ENCODE results near the gene SMPD3.

The SMPD3 gene

DNA sequence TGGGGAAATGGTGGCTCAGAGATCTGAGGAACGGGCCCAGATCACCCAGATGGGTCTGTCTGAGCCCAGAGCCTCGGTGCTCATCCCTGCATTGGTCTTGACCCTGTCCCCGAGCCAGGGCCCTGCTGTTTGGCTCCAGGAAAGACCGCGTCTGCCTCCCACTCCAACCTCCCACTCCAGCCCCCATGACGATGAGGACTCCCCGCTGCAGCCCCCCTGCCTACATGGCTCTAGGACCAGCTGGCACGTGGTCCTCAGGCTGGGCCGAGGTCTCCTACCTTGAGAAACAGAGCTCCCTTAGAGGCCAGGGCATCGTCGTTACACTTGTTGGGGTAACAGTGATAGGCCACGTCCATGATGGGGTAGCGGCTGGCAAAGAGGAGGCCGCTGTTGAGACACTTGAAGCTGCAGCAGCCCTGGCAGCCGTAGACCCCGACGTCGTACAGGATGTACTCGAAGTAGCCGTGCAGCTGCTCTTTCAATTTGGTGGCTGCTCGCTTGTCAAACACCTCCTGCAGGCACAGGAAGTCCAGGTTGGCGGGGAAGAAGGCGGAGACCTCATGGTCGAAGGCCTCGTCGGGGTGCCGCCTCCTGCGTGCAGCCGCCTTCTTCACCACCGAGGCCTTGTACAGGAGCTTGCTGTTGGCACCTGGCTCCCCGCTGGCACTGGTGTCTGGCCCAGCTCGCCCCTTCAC lies 77.6 kb downstream of the SMPD3 start:
- DNase-seq (ENCODE audit: low spot score), result no peak

GRCh38 chr16:68369697-68370580 lies 78.4 kb downstream of the SMPD3 start:
- DNase-seq (ENCODE audit: low spot score), result no peak

DNA sequence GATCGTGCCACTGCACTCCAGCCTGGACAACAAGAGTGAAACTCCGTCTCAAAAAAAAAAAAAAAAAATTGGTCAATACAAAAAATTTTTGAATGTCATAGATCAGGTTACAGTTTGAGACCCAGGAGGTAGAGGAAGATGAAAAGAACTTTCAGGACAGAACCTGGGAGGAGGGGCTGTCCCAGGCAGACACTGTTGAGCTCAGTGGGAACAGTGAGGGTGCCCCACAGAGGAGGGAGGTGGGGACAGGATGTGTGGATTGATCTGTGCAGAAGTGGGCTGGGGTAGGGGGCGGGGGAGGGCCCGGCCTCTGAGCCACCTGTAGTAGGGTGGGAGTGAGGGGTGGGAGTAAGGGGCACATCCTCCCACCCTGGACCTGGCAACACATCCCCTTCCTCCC lies 79.1 kb downstream of the SMPD3 start:
- no peak for DNase-seq (ENCODE audit: low spot score)

- no peak for DNase-seq (ENCODE audit: low spot score)
Measured at GRCh38 chr16:68368301-68368888, 79.9 kb downstream of the SMPD3 start.

- no peak for DNase-seq (ENCODE audit: low spot score)
Measured at GRCh38 chr16:68367891-68368290, 80.4 kb downstream of the SMPD3 start.

DNA sequence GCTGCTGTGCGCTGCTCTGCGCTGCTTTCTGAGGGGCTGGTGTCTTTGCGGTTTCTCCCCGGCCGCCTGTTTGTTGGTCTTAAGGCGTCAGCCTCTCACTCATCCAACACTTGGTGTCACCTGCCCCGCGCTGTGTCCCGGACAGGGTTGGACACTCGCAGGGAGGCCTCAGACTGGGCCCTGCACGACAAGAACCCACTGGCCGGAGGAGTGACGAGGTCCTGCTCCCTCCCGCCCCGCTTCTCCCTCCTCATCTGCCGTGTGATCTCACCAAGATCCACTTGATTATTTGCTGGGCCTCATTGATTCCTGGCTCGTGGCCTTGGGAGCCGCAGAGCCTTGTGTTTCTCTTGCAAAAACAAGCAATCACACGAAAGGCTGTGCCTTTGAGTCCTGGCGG lies 80.9 kb downstream of the SMPD3 start:
- DNase-seq (ENCODE audit: low spot score), result no peak

GRCh38 chr16:68367030-68367429 lies 81.3 kb downstream of the SMPD3 start:
- DNase-seq (ENCODE audit: low spot score), result peak; percentile 40

DNA sequence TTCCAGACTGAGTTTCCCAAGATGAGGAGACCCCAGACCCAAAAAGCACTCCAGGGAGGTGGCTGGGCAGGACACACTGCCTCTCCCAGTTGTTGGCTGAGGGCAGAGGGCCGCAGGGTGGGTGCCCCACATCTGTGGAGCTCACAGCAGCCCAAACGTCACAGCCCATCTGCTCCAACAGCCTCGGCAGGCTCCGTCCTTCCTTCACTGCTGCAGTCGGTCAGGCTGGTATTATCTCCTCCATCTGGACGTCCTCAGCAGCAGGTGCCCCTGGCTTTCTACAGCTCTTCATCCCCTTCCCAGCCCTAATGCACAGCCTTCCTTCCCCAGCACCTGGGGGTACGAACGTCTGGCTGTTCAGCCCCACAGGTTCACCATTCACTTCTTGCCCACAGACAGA lies 82.2 kb downstream of the SMPD3 start:
- DNase-seq (ENCODE audit: low spot score), result no peak

GRCh38 chr16:68365167-68365817 lies 83.0 kb downstream of the SMPD3 start:
- no peak for DNase-seq (ENCODE audit: low spot score)

GRCh38 chr16:68364561-68364998 lies 83.7 kb downstream of the SMPD3 start:
- no peak for DNase-seq (ENCODE audit: low spot score)

DNA sequence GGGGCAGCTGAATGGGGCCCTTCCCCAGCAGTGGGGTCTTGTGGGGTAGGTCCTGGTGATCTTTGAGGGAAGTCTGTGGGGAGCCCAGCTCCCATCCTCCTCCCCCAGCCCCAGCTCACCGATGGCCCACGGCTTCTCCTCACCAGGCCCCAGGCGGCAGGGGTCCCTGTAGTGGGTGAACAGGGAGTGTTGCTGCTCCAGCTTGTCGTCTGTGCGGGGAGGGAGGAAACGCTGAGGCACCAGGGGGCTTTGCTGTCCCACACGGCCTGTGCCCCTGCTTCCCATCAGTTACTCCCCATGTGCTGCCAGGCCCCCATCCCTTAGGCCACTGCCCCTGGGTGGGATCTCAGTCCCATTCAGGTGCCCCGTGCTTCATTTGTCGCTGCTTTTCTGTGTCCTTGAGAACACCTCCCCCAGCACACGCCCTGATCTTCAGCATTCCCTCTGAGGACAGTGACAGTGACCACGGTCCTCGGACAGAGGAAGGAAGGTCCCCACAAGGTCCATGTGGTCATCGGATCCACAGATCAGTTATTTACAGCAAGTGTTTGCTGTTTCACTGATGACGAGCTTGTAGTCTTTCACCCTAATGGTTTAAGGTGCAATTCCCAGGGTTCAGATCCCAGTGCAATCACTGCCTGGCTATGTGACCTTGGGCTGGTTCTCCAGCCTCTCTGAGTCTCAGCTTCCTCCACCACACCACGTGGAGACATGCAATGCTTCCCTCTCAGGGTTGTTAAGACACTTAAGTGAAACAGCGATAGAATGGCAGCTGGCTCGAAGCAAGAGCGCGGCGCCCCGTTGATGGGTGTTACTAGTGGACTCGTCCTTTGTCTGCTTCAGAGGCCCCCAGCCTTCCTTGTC lies 84.4 kb downstream of the SMPD3 start:
- no peak for DNase-seq (ENCODE audit: low spot score)

- DNase-seq (ENCODE audit: low spot score), result no peak
Measured at GRCh38 chr16:68362947-68363657, 85.2 kb downstream of the SMPD3 start.

GRCh38 chr16:68362262-68362913 lies 85.9 kb downstream of the SMPD3 start:
- DNase-seq (ENCODE audit: low spot score), result no peak

DNA sequence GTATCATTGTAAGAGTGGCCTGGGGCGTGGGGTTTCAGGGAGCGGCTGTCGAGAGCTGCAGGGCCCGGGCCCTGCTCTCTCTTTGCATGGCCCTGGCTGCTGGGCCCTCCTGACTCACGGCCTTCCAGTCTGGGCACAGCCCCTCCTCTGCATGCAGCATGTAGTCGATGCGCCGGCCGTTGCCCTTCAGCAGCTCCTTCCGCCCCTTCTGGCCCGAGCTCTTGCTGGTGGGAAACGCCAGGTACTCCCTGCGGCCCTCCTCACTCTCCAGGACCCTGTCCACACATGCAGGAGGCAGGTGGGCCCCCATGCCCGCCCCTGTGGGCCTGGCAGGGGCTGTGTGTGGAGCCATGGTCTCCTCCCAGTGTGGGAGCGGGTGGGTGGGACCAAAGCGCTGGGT lies 86.8 kb downstream of the SMPD3 start:
- DNase-seq (ENCODE audit: low spot score), result no peak

GRCh38 chr16:68360956-68361355 lies 87.4 kb downstream of the SMPD3 start:
- no peak for DNase-seq (ENCODE audit: low spot score)

- no peak for DNase-seq (ENCODE audit: low spot score)
Measured at GRCh38 chr16:68360547-68360946, 87.8 kb downstream of the SMPD3 start.

DNA sequence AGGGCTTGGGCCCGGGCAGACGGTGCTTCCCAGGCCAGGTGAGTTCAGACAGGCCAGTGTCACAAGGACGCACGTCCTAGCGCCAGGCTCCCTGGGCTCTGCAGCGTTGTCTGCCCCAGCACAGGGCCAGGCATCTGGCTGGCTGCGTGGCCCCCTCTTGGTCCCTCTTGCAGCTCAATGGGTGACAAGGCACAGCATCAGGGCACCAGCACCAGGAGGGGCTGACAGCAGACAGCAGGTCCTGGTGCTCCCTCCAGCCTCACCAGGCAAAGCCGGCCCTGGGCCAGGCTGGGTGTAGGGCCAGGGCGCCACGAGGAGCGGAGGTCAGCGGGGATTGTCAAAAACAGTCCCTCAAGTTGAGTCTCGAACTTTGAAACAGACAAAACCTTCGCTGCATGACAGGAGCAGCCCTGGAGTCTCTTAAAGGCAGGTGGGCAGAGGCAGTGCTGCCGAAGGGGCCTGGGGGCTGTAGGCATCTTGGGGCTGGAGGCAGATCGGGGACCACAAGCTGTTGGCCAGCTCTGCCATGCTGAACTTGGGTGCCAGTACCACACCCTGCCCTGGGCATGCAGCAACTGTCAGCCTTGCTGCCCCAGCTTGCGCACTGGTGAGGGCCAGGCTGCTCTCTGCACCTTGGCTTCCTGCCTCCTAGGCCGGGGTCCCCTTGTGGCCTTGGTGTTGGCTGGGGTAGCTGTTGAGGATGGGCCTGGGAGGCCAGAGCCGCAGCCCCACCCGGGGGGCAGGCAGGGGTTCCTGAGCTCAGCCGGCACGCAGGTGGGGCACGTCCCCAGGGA lies 88.7 kb downstream of the SMPD3 start:
- no peak for DNase-seq (ENCODE audit: low spot score)

DNA sequence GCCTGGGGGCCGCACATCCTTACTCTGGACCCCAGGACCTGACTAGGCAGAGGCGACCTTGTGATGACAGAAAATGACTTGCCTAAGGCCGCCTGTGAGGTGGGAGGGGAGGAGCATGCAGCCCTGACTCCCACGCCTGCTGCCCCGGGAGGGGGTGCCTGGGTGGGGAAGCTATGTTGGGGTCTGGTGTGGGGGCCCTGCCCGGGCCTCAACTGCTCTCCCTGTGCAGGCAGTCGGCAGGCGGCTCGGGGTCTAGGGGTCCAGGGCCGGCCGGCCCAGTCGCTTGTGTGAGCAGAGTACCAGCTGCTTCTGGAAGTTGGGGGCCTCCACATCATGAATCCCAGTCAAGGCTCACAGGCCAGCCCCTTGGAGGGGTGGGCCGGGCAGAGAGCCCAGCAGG lies 89.4 kb downstream of the SMPD3 start:
- no peak for DNase-seq (ENCODE audit: low spot score)

DNA sequence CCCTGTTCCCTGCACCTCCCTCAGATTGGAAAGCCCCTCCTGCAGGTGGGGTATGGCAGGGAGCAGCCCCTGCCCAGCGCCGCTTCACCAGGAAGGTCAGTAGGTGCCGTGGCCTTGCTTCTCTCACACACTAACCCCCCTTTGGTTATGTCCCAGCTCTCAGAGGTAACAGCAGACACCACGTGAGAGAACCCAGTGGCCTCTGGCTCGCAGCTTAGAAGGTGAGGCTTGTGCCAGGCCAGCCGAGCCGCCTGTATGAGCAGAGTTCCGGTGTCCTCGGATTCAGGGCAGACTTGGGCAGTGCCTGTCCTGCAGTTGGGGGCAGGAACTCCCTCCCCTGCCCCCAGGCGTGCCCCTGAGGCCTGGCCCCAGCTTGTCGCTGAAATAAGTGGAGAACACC lies 90.4 kb downstream of the SMPD3 start:
- DNase-seq (ENCODE audit: low spot score), result no peak

GRCh38 chr16:68357521-68357922 lies 90.8 kb downstream of the SMPD3 start:
- DNase-seq (ENCODE audit: low spot score), result no peak

Data from cerebellar cortex (tissue), 1 donor.